HG03442 (cell line): ENCODE results near the gene OSBPL10.

ENCODE experiments used
- ATAC-seq: cut with Tn5 transposase; IDR thresholded peaks from one replicate; pipeline ENCODE4 v1.9.1; 2021; ENCODE audit warnings: mild to moderate bottlenecking, moderate library complexity; ENCODE audit not compliant: unreplicated experiment

Gene OSBPL10

GRCh38 chr3:31636049-31636448, 345.0 kb downstream of the OSBPL10 start:
- no peak for ATAC-seq

- ATAC-seq = peak; percentile 47
These were observed 345.5 kb downstream of the OSBPL10 start for GRCh38 chr3:31635545-31635944.

DNA sequence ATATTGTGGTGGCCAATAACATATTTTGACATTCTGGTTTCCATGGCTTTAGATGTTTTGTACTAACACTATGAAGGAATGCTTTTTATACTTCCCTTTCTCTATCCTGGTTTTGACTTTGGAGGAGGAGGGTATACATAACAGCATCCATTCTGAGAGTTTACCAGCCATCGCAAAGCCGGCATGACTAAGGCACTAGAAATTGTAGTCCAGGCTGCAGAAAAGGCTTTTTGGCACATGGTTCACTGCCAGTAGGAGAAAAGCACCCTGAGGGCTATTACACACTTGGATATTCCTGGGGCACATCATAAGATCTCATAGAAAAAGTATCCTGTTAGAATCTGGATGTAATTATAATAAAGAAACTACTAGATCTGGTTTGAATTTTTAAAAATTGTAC, 346.6 kb downstream of the OSBPL10 start:
- no peak for ATAC-seq

DNA sequence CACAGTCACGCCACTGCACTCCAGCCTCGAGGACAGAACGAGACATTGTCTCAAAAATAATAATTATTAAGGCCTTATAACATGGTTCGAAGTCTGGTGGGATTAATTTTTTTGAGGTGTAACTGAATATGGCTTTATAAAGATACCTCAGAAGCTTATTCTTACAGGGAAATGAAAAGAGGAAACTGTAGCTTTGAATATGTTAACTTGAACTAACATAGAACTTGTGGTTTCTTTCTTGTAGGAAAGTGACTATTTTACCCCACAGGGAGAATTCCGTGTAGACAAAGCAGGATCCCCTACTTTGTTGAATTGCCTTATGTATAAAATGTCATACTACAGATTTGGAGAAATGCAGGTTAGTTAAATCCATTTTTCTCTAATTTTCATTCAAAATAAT, 352.0 kb downstream of the OSBPL10 start:
- ATAC-seq = no peak

- no peak for ATAC-seq
These were observed 355.7 kb downstream of the OSBPL10 start for GRCh38 chr3:31625358-31625757.

GRCh38 chr3:31624083-31624709, 356.9 kb downstream of the OSBPL10 start:
- peak; percentile 44 for ATAC-seq

GRCh38 chr3:31622636-31623288, 358.3 kb downstream of the OSBPL10 start:
- ATAC-seq = peak; percentile 44

DNA sequence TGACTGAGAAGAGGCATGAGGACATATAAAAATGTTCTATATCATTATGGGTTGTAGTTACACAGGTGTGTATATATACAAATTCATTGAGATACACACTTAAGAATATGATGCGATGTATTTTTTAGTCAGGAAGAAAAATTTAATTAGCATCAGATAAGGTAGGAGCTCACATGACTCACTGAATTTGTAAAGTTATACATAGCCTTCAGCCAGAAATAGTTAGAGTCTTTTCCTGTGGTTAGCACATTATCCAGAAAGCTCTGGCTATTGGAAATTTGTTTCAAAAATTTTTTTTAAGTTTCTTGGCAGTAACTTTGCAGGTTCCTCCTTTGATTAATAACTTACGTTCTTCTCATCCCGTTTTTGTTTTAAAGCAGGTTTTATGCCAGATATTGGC, 359.7 kb downstream of the OSBPL10 start:
- no peak for ATAC-seq

GRCh38 chr3:31620656-31621055, 360.4 kb downstream of the OSBPL10 start:
- ATAC-seq = no peak

- ATAC-seq = no peak
These were observed 364.4 kb downstream of the OSBPL10 start for GRCh38 chr3:31616711-31617110.

- no peak for ATAC-seq
These were observed 365.8 kb downstream of the OSBPL10 start for GRCh38 chr3:31615071-31615875.

- no peak for ATAC-seq
These were observed 366.7 kb downstream of the OSBPL10 start for GRCh38 chr3:31614162-31614921.

- ATAC-seq = no peak
These were observed 367.4 kb downstream of the OSBPL10 start for GRCh38 chr3:31613654-31614053.

DNA sequence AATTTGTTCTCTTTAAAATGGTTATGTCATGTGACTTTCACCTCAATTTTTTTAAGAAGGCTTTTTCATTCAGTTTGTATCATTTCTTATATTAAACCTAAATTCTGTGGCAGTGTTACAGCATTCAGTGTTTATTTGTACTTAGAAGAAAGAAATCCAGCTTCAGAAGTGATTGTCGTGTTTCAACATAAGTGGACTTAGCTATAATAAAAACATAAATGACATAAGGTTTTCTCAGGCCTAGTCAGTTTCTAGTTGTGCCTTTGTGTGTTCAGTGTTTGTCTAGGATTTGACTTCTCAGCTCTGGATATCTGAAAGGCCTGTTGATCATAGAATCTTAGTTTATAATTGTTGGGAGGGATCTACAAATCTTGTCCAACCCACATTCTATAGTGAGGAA, 367.9 kb downstream of the OSBPL10 start:
- ATAC-seq = no peak
